T-helper 1 cell treated with Interleukin-12 subunit alpha and Interleukin-12 subunit beta and Interleukin-4 antibody, amounts not matched to agents 30 μg/mL and 1 μg/mL, for 36 hours (primary cell): ENCODE measurements around the gene NEDD9.

Experiments
- H3K27ac Mint-ChIP-seq: one replicate; pipeline ENCODE4 v1.8.0; 2021; ENCODE audit warnings: mild to moderate bottlenecking, mixed read lengths
- H3K27me3 Mint-ChIP-seq: one replicate; pipeline ENCODE4 v1.8.0; 2021; ENCODE audit warnings: low read depth, mixed read lengths
- H3K36me3 Mint-ChIP-seq: one replicate; pipeline ENCODE4 v1.8.0; 2021; ENCODE audit warnings: low read depth, mixed read lengths
- H3K4me1 Mint-ChIP-seq: one replicate; pipeline ENCODE4 v1.8.0; 2021; ENCODE audit warnings: low read depth, mixed read lengths
- H3K4me3 Mint-ChIP-seq: one replicate; pipeline ENCODE4 v1.8.0; 2021; ENCODE audit warnings: mild to moderate bottlenecking, moderate library complexity, mixed read lengths
- H3K9me3 Mint-ChIP-seq: one replicate; pipeline ENCODE4 v1.8.0; 2021; ENCODE audit warnings: mixed read lengths

The NEDD9 gene, protein sequence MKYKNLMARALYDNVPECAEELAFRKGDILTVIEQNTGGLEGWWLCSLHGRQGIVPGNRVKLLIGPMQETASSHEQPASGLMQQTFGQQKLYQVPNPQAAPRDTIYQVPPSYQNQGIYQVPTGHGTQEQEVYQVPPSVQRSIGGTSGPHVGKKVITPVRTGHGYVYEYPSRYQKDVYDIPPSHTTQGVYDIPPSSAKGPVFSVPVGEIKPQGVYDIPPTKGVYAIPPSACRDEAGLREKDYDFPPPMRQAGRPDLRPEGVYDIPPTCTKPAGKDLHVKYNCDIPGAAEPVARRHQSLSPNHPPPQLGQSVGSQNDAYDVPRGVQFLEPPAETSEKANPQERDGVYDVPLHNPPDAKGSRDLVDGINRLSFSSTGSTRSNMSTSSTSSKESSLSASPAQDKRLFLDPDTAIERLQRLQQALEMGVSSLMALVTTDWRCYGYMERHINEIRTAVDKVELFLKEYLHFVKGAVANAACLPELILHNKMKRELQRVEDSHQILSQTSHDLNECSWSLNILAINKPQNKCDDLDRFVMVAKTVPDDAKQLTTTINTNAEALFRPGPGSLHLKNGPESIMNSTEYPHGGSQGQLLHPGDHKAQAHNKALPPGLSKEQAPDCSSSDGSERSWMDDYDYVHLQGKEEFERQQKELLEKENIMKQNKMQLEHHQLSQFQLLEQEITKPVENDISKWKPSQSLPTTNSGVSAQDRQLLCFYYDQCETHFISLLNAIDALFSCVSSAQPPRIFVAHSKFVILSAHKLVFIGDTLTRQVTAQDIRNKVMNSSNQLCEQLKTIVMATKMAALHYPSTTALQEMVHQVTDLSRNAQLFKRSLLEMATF

GRCh38 chr6:11232193-11232769 is at the start of gene NEDD9:
NEDD9 (minus strand) TSS chr6:11232668; CDS start chr6:11232515, 153 bp downstream.
- H3K4me3 Mint-ChIP-seq, result peak within 1 kb of the TSS; percentile 95
- H3K36me3 Mint-ChIP-seq, result peaks cover 22% of the 10 kb centered on the region
- peak within 1 kb of the TSS; percentile 99 for H3K27ac Mint-ChIP-seq
- no peaks in the 10 kb centered on the region for H3K27me3 Mint-ChIP-seq
- H3K4me1 Mint-ChIP-seq, result peaks cover 60% of the 10 kb centered on the region
- no peaks in the 10 kb centered on the region for H3K9me3 Mint-ChIP-seq

- H3K27me3 Mint-ChIP-seq, result no peaks in the 10 kb centered on the region
- H3K36me3 Mint-ChIP-seq, result peaks cover 25% of the 10 kb centered on the region
- peaks cover 11% of the 10 kb centered on the region for H3K4me1 Mint-ChIP-seq
- no peak overlapping the region for H3K4me3 Mint-ChIP-seq
- no peak overlapping the region for H3K27ac Mint-ChIP-seq
- H3K9me3 Mint-ChIP-seq, result no peaks in the 10 kb centered on the region
Observed at GRCh38 chr6:11282245-11282644, 49.8 kb upstream of the NEDD9 start.

- Mint-ChIP-seq H3K27ac (no peak overlapping the region), H3K4me3 (no peak overlapping the region), H3K9me3 (no peaks in the 10 kb centered on the region), H3K27me3 (no peaks in the 10 kb centered on the region), H3K36me3 (peaks cover 30% of the 10 kb centered on the region), H3K4me1 (peaks cover 25% of the 10 kb centered on the region)
Observed at GRCh38 chr6:11280394-11280793, 47.9 kb upstream of the NEDD9 start.

DNA sequence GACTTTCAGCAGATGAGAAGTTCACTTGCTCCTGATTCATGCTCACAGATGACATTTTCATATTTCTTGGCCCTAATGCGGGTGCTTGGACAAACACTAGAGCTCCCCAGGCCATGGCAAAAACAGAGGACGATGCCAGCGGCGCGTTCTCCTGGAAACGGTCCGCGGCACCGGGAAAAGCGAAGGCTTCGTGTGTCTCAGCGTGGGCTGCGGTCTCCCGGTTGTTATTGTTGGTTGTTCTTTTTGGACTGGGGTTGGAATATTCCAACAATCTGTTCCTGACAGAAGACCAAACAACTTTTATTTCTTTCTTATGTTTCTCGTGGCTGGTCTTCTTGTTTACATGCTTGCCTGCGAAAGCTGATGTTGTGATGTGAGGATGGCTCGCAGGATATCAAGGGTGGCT is 46.8 kb upstream of the NEDD9 start:
- Mint-ChIP-seq H3K27me3 (no peaks in the 10 kb centered on the region), H3K36me3 (peaks cover 33% of the 10 kb centered on the region), H3K27ac (no peak overlapping the region), H3K4me3 (no peak overlapping the region), H3K4me1 (peaks cover 33% of the 10 kb centered on the region), H3K9me3 (no peaks in the 10 kb centered on the region)

GRCh38 chr6:11278207-11278559 is 45.7 kb upstream of the NEDD9 start:
- H3K9me3 Mint-ChIP-seq, result no peaks in the 10 kb centered on the region
- H3K4me1 Mint-ChIP-seq, result peaks cover 33% of the 10 kb centered on the region
- peak overlapping the region; percentile 16 for H3K4me3 Mint-ChIP-seq
- H3K27ac Mint-ChIP-seq, result peak overlapping the region; percentile 86
- H3K36me3 Mint-ChIP-seq, result peaks cover 36% of the 10 kb centered on the region
- H3K27me3 Mint-ChIP-seq, result no peaks in the 10 kb centered on the region

GRCh38 chr6:11277275-11278206 is 45.1 kb upstream of the NEDD9 start:
- peak overlapping the region; percentile 86 for H3K27ac Mint-ChIP-seq
- H3K4me1 Mint-ChIP-seq, result peaks cover 33% of the 10 kb centered on the region
- no peaks in the 10 kb centered on the region for H3K9me3 Mint-ChIP-seq
- no peaks in the 10 kb centered on the region for H3K27me3 Mint-ChIP-seq
- H3K36me3 Mint-ChIP-seq, result peaks cover 39% of the 10 kb centered on the region
- no peak overlapping the region for H3K4me3 Mint-ChIP-seq

DNA sequence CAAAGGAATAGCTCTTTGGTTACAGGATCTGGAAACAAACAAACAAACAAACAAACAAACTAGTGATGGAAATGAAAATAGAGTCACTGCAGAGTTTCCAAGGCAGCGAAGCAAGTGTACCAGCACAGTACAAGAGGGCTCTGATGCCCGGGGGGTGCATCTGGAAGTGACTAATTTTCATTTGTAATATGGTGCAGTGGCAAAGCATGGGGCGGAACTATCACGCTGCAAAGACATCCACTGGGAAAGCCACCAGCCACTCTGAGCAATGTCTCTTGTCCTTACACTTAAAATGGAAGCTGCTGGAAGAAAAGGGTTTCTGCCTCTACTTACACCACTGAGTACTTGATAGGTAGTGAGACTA is 44.4 kb upstream of the NEDD9 start:
- H3K4me1 Mint-ChIP-seq, result peaks cover 36% of the 10 kb centered on the region

DNA sequence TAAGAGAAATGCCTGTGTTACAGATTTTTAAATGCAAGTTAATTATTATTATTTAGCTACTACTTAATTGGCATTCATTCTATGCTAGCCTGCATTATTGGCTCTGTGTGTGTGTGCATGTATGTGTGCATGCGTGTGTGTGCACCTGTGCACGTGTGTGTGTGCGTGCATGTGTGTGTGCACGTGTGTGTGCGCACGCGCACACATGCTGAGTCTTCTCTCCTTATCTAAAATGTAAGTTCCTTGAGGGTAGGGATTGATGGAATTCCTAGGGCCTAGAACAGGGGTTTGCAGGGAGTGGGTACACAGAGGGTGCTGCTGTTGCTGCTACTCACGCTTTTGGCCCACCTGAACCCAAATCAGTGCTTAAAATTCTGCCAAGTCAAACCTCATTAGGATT is 43.8 kb upstream of the NEDD9 start:
- Mint-ChIP-seq H3K4me1 (peaks cover 36% of the 10 kb centered on the region), H3K27ac (peak overlapping the region; percentile 86), H3K4me3 (peak overlapping the region; percentile 12), H3K9me3 (no peaks in the 10 kb centered on the region), H3K27me3 (no peaks in the 10 kb centered on the region), H3K36me3 (peaks cover 50% of the 10 kb centered on the region)

More for the DNA sequence above, 44.4 kb upstream of the NEDD9 start:
- no peaks in the 10 kb centered on the region for H3K9me3 Mint-ChIP-seq
- H3K4me3 Mint-ChIP-seq, result no peak overlapping the region
- H3K36me3 Mint-ChIP-seq, result peaks cover 46% of the 10 kb centered on the region
- H3K27ac Mint-ChIP-seq, result peak overlapping the region; percentile 54
- no peaks in the 10 kb centered on the region for H3K27me3 Mint-ChIP-seq

DNA sequence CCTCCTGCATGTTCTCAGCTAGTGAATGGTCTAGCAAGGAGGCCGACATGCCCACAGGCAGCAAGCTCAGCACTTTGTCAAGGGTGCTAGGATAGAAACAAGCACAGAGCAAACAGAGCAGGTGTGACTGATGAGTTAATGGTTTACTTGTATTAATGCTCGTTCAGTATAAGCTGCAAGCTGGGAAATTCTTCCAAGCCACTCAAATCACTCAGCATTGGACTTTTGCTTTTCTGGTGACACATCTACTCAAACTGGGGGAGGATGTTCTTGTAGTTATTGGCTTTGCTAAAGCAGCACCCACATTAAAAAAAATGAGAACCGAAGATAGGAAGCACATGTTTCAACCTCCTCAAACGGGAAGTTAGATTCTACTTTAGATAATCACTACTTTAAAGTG is 43.1 kb upstream of the NEDD9 start:
- H3K27ac Mint-ChIP-seq, result peak overlapping the region; percentile 86
- H3K4me1 Mint-ChIP-seq, result peaks cover 36% of the 10 kb centered on the region
- H3K27me3 Mint-ChIP-seq, result no peaks in the 10 kb centered on the region
- H3K4me3 Mint-ChIP-seq, result peak overlapping the region; percentile 16
- no peaks in the 10 kb centered on the region for H3K9me3 Mint-ChIP-seq
- H3K36me3 Mint-ChIP-seq, result peaks cover 46% of the 10 kb centered on the region

- H3K27ac Mint-ChIP-seq, result no peak overlapping the region
- peaks cover 37% of the 10 kb centered on the region for H3K4me1 Mint-ChIP-seq
Observed at GRCh38 chr6:11273406-11274065, 41.1 kb upstream of the NEDD9 start.

DNA sequence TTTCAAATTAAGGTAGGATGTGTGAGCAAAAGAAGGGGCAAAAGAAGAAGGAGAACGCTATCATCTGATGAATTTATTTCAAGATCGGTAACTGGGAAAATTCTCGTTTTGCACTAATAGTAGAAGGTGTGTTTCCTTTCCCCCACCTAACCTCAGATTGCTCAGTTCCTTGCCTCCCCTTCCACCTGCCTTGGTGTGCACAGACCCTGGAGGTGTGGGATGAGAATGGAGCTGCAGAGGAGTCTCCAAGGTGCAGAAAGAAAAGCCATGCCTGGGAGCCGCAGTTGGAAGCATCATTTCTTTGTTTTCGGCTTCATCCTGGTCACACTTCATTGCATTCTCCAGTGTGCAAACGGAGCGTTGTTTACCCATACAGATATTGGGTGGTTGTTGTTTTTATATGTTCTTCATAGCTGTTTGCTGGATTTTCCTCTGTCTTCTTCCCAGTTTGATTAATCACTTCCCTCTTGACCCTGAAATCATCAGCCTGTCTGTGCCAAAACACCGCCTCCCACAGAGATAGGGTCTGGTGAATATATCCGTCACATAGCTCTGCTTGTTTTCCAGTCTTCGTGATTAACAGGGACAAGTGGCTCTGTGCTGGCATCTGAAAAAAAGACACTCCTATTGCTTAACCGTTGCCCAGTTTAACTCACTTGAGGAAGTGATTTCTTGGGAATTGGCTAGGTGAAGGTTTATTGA is 40.2 kb upstream of the NEDD9 start:
- peaks cover 31% of the 10 kb centered on the region for H3K4me1 Mint-ChIP-seq
- H3K27ac Mint-ChIP-seq, result no peak overlapping the region
- H3K36me3 Mint-ChIP-seq, result peaks cover 39% of the 10 kb centered on the region
- H3K4me3 Mint-ChIP-seq, result no peak overlapping the region
- H3K27me3 Mint-ChIP-seq, result no peaks in the 10 kb centered on the region
- H3K9me3 Mint-ChIP-seq, result no peaks in the 10 kb centered on the region

More at GRCh38 chr6:11273406-11274065, 41.1 kb upstream of the NEDD9 start:
- no peaks in the 10 kb centered on the region for H3K27me3 Mint-ChIP-seq
- H3K4me3 Mint-ChIP-seq, result no peak overlapping the region
- no peaks in the 10 kb centered on the region for H3K9me3 Mint-ChIP-seq
- H3K36me3 Mint-ChIP-seq, result peaks cover 43% of the 10 kb centered on the region

DNA sequence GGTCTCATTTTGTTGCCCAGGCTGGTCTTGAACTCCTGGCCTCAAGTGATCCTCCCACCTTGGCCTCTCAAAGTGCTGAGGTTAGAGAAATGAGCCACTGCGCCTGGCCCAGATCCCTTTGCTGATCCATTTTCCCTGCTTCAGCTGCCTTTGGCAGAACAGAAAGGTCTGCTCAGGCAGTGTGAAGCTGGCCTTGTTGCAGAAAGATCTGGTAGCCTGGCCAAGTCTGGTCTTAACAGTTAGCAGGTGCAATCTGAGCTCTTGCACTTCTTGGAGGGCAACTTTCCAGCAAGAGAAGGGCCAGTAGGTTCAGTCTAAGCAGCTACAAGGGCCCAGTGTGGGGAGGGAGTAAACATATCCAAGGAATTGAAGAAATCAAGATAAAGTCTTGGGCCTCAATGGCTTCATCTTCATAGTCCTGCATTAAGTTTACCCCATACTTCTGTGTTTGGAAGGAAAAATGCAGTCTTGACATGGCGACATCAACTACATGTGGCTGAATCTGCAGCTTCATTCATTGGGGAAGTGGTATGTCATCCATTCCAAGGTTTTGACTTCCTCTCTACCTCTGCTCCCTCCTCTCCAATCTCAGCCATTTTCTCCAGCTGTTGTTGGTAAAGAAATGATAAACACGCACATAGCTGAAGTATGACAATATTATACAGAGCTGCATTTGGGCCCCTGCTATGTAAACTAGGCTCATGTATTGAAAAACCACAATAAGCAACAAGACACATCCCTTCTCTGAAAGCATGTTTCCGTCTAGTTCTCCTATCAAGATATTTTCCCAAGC is 39.0 kb upstream of the NEDD9 start:
- Mint-ChIP-seq H3K27ac (no peak overlapping the region), H3K9me3 (no peaks in the 10 kb centered on the region), H3K36me3 (peaks cover 34% of the 10 kb centered on the region), H3K4me1 (peaks cover 22% of the 10 kb centered on the region), H3K27me3 (no peaks in the 10 kb centered on the region), H3K4me3 (no peak overlapping the region)
